Measurements from ENCODE around the gene TNS3.

DNA sequence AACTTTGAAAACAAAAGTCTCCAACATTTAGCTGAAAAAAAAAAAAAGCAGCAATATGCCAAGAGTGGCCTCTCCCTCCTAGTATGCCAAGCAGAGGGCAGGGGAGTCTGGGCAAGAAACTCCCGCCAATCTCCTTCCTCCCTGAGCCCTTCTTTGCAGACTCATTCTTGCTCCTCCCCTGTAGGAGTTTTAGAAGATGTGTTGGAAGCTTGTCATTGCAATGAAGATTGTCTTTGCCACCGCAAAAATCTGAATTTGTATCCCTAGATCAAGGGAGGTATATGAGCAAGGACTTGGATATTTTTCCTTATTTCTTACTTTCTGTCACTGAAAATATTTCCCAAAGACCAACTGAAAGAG, 2.6 kb upstream of the TNS3 start:
- TF ChIP-seq, protein P1, sequence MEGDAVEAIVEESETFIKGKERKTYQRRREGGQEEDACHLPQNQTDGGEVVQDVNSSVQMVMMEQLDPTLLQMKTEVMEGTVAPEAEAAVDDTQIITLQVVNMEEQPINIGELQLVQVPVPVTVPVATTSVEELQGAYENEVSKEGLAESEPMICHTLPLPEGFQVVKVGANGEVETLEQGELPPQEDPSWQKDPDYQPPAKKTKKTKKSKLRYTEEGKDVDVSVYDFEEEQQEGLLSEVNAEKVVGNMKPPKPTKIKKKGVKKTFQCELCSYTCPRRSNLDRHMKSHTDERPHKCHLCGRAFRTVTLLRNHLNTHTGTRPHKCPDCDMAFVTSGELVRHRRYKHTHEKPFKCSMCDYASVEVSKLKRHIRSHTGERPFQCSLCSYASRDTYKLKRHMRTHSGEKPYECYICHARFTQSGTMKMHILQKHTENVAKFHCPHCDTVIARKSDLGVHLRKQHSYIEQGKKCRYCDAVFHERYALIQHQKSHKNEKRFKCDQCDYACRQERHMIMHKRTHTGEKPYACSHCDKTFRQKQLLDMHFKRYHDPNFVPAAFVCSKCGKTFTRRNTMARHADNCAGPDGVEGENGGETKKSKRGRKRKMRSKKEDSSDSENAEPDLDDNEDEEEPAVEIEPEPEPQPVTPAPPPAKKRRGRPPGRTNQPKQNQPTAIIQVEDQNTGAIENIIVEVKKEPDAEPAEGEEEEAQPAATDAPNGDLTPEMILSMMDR (conservative IDR thresholded peaks at IDR 0.05 in 1 of 2, IDR thresholded peaks at IDR 0.05 in 1 of 2; ENCODE audit: extremely low read depth in 1 of 2, insufficient read depth in 1 of 2, low read depth in 1 of 2, low read length in 2 of 2): no peak
- TF ChIP-seq EZH2 (IDR thresholded peaks at IDR 0.05; ENCODE audit: borderline replicate concordance, low read length): no peak
